Choroid plexus epithelial cell (primary cell): ENCODE measurements around the gene NFATC2.

Source experiments
- DNase-seq: peaks from one replicate; pipeline ENCODE4 v3.0.0-alpha.2; 2010; ENCODE audit warnings: low read depth
- H3K4me3 ChIP-seq: 2 replicates; pipeline ENCODE4 v1.5.1; 2011; ENCODE audit warnings: low read depth, mild to moderate bottlenecking, control low read depth, low read length, moderate library complexity
- CTCF ChIP-seq: conservative IDR thresholded peaks from 2 replicates; pipeline ENCODE4 v1.5.1; 2011; ENCODE audit warnings: low read depth, mild to moderate bottlenecking, control low read depth, inconsistent platforms, low read length, moderate library complexity

The NFATC2 gene

DNA sequence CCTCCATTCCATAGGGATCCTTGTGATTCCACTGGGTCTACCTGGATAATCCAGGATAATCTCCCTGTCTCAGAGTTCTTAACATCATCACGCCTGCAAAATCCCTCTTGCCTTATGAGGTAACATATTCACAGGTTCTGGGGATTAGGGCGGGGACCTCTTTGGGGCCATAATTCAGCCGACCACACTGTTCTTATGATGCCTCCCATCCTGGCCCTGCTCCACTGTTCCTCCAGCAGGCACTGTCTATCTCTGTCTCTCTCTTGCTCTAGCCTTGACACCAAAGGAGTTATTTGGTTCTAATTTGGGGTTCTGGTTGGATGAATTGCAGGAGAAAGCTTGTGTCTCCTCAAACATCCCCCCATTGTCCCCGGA is 168.1 kb downstream of the NFATC2 start:
- TF ChIP-seq CTCF = no peak
- no peak for DNase-seq
- H3K4me3 ChIP-seq = no peak overlapping the region

- DNase-seq = peak; percentile 66
- no peak for TF ChIP-seq CTCF
- no peak overlapping the region for H3K4me3 ChIP-seq
Observed at GRCh38 chr20:51373713-51374455, 168.6 kb downstream of the NFATC2 start.

GRCh38 chr20:51372966-51373365 is 169.6 kb downstream of the NFATC2 start:
- no peak overlapping the region for H3K4me3 ChIP-seq
- DNase-seq = no peak
- TF ChIP-seq CTCF = no peak

- no peak overlapping the region for H3K4me3 ChIP-seq
- peak; percentile 86 for DNase-seq
- TF ChIP-seq CTCF = peak; percentile 92
Observed at GRCh38 chr20:51372176-51372803, 170.2 kb downstream of the NFATC2 start.

- no peak for TF ChIP-seq CTCF
- H3K4me3 ChIP-seq = no peak overlapping the region
- no peak for DNase-seq
Observed at GRCh38 chr20:51371720-51372119, 170.8 kb downstream of the NFATC2 start.

DNA sequence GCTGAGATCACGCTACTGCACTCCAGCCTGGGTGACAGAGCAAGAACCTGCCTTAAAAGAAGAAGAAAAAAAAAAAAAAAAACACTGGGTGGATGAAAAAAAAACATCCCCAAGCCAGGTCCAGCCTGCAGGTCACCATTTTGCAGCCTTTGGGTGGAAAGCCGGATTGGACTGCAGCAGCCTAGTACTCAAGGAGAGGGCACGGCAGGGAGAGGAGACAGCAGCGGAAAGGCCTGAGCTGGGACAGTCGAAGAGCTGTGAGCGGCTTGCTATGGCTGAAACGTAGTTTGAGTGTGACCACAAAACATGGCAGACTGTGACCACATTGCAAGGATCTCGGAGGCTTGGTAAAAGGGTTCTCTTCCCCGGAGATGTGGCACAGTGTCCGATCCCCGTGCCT is 173.0 kb downstream of the NFATC2 start:
- no peak for TF ChIP-seq CTCF
- DNase-seq = no peak
- no peak overlapping the region for H3K4me3 ChIP-seq
